ENCODE data around the gene ZNF574. TPM values are rescaled to one million over a fixed set of nuclear protein-coding genes. Genes with fewer than 3 reads are reported as not detected.

The ZNF574 gene
- polyA plus RNA-seq, 1 donor: 12.0 TPM

- DNase-seq: no peak
Observed at GRCh38 chr19:42079276-42079669, 3.3 kb downstream of the ZNF574 start.

GRCh38 chr19:42079886-42080763 lies 4.2 kb downstream of the ZNF574 start:
- no peak for DNase-seq

GRCh38 chr19:42080764-42081375 lies 4.9 kb downstream of the ZNF574 start:
- DNase-seq: no peak

- DNase-seq: no peak
Observed at GRCh38 chr19:42081584-42082203, 5.7 kb downstream of the ZNF574 start.

GRCh38 chr19:42083537-42083936 lies 7.6 kb downstream of the ZNF574 start:
- DNase-seq: no peak

GRCh38 chr19:42086188-42086736 lies 10.3 kb downstream of the ZNF574 start:
- no peak for DNase-seq

GRCh38 chr19:42086770-42087550 lies 11.0 kb downstream of the ZNF574 start:
- DNase-seq: no peak

GRCh38 chr19:42088471-42089190 lies 12.7 kb downstream of the ZNF574 start:
- no peak for DNase-seq

GRCh38 chr19:42089191-42089750 lies 13.3 kb downstream of the ZNF574 start:
- no peak for DNase-seq

- no peak for DNase-seq
Observed at GRCh38 chr19:42089772-42090171, 13.8 kb downstream of the ZNF574 start.

GRCh38 chr19:42090672-42091071 lies 14.7 kb downstream of the ZNF574 start:
- no peak for DNase-seq

- no peak for DNase-seq
Observed at GRCh38 chr19:42091300-42091699, 15.3 kb downstream of the ZNF574 start.

GRCh38 chr19:42091742-42092141 lies 15.8 kb downstream of the ZNF574 start:
- DNase-seq: no peak

GRCh38 chr19:42092350-42092749 lies 16.4 kb downstream of the ZNF574 start:
- no peak for DNase-seq

GRCh38 chr19:42093505-42093904 lies 17.5 kb downstream of the ZNF574 start:
- DNase-seq: no peak

GRCh38 chr19:42093926-42094325 lies 18.0 kb downstream of the ZNF574 start:
- DNase-seq: no peak

- no peak for DNase-seq
Observed at GRCh38 chr19:42095142-42095813, 19.3 kb downstream of the ZNF574 start.

GRCh38 chr19:42095814-42096230 lies 19.9 kb downstream of the ZNF574 start:
- no peak for DNase-seq

GRCh38 chr19:42096255-42096837 lies 20.4 kb downstream of the ZNF574 start:
- DNase-seq: no peak

GRCh38 chr19:42097461-42097860 lies 21.5 kb downstream of the ZNF574 start:
- no peak for DNase-seq

Data from left kidney (tissue), 2 donors.